ENCODE results near the gene CCHCR1. TPM values are rescaled to one million over a fixed set of nuclear protein-coding genes. Genes with fewer than 3 reads are reported as not detected.

CCHCR1 gene
- total RNA-seq, 4 donors from 2014 or later, result 28.3 to 86.6 (median 36.2) TPM

DNA sequence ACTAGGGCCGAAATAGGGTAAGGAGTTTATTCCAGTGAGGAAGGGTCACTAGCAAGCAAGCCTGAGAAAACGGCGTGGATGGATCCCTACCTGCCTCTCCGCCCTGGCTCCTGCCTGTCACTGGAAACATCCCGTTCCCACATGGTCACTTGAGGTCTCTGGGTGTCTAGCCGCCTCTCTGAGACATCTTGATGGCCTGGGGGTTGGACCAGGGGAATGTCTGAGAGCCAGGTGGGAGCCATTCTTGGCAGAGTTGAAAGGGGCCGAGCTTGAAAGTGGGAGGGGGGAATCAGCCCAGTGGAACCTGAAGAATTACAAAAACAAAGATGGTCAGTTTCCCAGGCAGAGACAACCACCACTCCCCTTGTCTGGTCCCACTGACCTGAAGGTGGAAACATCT, 961 bp downstream of the CCHCR1 start:
- Histone ChIP-seq H3K27ac (no peak overlapping the region), H3K9me3 (no peaks in the 10 kb centered on the region), H3K4me3 (no peak overlapping the region), H3K27me3 (no peaks in the 10 kb centered on the region), H3K36me3 (peaks cover 0 to 8% (median 0%) of the 10 kb centered on the region in 3 donors), H3K4me1 (peaks cover 0 to 22% (median 11%) of the 10 kb centered on the region in 4 donors)
- TF ChIP-seq POLR2A (IDR thresholded peaks at IDR 0.05), result no peak
- TF ChIP-seq, protein P1, sequence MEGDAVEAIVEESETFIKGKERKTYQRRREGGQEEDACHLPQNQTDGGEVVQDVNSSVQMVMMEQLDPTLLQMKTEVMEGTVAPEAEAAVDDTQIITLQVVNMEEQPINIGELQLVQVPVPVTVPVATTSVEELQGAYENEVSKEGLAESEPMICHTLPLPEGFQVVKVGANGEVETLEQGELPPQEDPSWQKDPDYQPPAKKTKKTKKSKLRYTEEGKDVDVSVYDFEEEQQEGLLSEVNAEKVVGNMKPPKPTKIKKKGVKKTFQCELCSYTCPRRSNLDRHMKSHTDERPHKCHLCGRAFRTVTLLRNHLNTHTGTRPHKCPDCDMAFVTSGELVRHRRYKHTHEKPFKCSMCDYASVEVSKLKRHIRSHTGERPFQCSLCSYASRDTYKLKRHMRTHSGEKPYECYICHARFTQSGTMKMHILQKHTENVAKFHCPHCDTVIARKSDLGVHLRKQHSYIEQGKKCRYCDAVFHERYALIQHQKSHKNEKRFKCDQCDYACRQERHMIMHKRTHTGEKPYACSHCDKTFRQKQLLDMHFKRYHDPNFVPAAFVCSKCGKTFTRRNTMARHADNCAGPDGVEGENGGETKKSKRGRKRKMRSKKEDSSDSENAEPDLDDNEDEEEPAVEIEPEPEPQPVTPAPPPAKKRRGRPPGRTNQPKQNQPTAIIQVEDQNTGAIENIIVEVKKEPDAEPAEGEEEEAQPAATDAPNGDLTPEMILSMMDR (IDR thresholded peaks at IDR 0.05), result no peak
- DNase-seq, result no peak

DNA sequence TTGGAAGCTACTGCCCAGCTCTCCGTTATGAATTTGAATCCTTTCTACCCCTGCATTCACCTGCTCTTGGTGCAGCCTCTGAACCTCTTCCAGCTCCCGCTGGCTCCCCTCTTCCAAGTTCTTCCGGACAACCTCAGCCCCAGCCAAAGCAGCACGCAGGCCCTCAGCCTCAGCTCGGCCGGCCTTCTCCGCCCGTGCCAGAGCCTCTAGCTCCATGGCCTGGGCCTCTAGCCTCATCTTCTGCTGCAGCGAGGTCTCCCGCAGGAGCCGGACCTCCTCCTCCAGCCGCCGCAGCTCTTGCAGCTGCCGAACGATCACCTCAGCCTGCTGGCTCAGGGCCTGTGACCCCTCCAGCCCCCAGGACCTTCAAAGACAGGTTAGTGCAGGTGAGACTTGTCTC, 3.2 kb downstream of the CCHCR1 start:
- TF ChIP-seq POLR2A (IDR thresholded peaks at IDR 0.05), result no peak
- TF ChIP-seq, protein P1 (IDR thresholded peaks at IDR 0.05), result no peak
- no peak for DNase-seq
- no peak overlapping the region for H3K4me3 ChIP-seq
- peaks cover 0 to 16% (median 0%) of the 10 kb centered on the region in 3 donors for H3K36me3 ChIP-seq
- no peaks in the 10 kb centered on the region for H3K9me3 ChIP-seq
- no peaks in the 10 kb centered on the region for H3K27me3 ChIP-seq
- no peak overlapping the region for H3K27ac ChIP-seq
- peaks cover 0 to 19% (median 9%) of the 10 kb centered on the region in 4 donors for H3K4me1 ChIP-seq

DNA sequence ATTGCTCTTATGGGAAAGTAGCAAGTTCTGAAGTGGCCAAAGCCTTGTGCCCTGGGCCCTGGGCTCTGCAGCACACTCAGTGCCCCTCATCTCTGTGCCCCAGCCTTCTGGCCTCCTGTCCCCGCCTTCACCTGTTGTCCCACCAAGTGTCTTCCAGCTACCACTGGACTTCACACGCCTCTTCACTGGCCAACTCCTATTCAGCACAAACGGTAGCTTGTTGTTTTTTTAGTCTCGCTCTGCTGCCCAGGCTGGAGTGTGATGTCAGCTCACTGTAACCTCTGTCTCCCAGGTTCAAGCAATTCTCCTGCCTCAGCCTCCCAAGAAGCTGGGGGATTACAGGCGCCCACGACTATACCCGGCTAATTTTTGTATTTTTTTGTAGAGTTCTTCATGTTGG, 4.8 kb downstream of the CCHCR1 start:
- peaks cover 0 to 9% (median 4%) of the 10 kb centered on the region in 4 donors for H3K4me1 ChIP-seq
- H3K9me3 ChIP-seq, result no peaks in the 10 kb centered on the region
- TF ChIP-seq, protein P1 (IDR thresholded peaks at IDR 0.05), result no peak
- no peak for TF ChIP-seq POLR2A (IDR thresholded peaks at IDR 0.05)
- no peak overlapping the region for H3K4me3 ChIP-seq
- H3K36me3 ChIP-seq, result peaks cover 0 to 16% (median 0%) of the 10 kb centered on the region in 3 donors
- no peaks in the 10 kb centered on the region for H3K27me3 ChIP-seq
- DNase-seq, result no peak
- H3K27ac ChIP-seq, result no peak overlapping the region

DNA sequence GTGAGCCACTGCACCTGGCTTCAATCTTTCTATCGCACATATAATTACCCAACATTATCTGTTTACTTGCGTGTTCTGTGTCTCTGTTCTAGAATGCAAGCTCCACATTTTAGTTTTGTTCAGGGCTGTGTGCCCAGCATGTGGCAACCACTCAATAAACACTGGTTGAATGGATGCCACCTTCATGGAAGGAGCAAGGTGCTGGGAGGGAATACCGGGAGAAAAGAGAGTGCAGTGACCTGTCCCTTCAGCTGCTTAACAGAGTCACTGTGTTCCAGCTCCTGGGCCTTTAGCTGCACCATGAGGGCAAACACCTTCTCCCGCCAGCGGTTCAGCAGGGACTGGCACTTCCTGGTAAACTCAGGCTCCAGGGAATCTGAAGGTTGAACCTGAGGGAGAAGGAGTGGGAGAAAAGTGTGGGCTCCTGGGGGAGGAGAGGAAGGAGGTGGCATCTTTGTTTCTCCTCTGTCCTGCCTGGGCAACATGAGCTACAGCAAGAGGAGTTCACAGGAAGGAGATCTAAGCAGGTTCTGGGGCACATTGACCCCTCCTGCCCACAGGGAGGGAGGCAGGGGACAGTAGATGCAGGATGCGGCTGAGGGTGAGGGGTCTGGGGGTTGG, 7.7 kb downstream of the CCHCR1 start:
- no peak overlapping the region for H3K27ac ChIP-seq

DNA sequence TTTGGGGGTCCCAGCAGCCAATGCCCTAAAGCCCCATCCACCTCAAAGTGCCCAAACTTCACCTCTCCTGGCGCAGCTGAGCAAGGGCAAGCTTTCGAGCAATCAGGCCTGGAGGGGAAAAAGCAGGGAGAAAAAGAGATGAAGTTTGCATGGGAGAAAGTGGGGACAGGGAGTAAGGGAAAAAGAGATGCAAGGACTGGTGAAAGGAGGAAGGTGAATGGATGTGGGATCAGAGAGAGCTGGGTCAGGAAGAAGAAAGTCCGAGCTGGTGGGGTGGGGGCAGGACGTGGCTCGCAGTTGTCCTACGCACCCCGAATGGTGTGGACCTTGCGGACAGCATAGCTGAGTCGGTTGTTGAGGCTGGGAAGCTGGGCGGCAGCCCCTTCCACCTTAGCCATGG, 12.2 kb downstream of the CCHCR1 start:
- no peak for DNase-seq
- Histone ChIP-seq H3K27ac (peak overlapping the region in 3 of 4 donors; percentile 44 to 91 (median 79)), H3K4me1 (peaks cover 0 to 16% (median 0%) of the 10 kb centered on the region in 4 donors), H3K4me3 (peak overlapping the region in 1 of 4 donors; percentile 19), H3K27me3 (no peaks in the 10 kb centered on the region), H3K9me3 (no peaks in the 10 kb centered on the region), H3K36me3 (peaks cover 0 to 3% (median 0%) of the 10 kb centered on the region in 3 donors)
- TF ChIP-seq POLR2A (IDR thresholded peaks at IDR 0.05), result no peak
- TF ChIP-seq, protein P1 (IDR thresholded peaks at IDR 0.05), result no peak

More for the DNA sequence above, 7.7 kb downstream of the CCHCR1 start:
- no peak for DNase-seq
- no peak for TF ChIP-seq POLR2A (IDR thresholded peaks at IDR 0.05)
- TF ChIP-seq, protein P1 (IDR thresholded peaks at IDR 0.05), result no peak
- Histone ChIP-seq H3K4me1 (peaks cover 0 to 7% (median 0%) of the 10 kb centered on the region in 4 donors), H3K36me3 (peaks cover 0 to 16% (median 0%) of the 10 kb centered on the region in 3 donors), H3K27me3 (no peaks in the 10 kb centered on the region), H3K4me3 (no peak overlapping the region), H3K9me3 (no peaks in the 10 kb centered on the region)

Measured in Peyer's patch (tissue), 4 donors.